ENCODE results near the gene RAP2A. TPM values are rescaled to one million over a fixed set of nuclear protein-coding genes. Genes with fewer than 3 reads are reported as not detected.

RAP2A gene
- total RNA-seq, 6 experiments from 2014 or later, result 7.4 to 16.5 (median 8.8) TPM

GRCh38 chr13:97505017-97505416 is 71.0 kb downstream of the RAP2A start:
- Histone ChIP-seq H3K4me1 (peaks cover 0 to 12% (median 0%) of the 10 kb centered on the region in 4 donors), H3K36me3 (no peaks in the 10 kb centered on the region), H3K9me3 (no peaks in the 10 kb centered on the region), H3K27ac (no peak overlapping the region), H3K4me3 (no peak overlapping the region), H3K27me3 (no peaks in the 10 kb centered on the region)
- WGBS (ENCODE audit: insufficient coverage, low coverage, low lambda C conversion rate, missing lambda C conversion rate), result 67% methylated on average over 1 of the region's 1 CpG
- no peak for ATAC-seq
- intact Hi-C loops (cut with DNase I), result no loop called here
- no peak for TF ChIP-seq CTCF (IDR thresholded peaks at IDR 0.05)
- TF ChIP-seq POLR2A (IDR thresholded peaks at IDR 0.05), result no peak
- no peak for DNase-seq

- 80% methylated on average over 1 of the region's 4 CpGs for WGBS (ENCODE audit: insufficient coverage, low coverage, low lambda C conversion rate, missing lambda C conversion rate)
- no peak for DNase-seq
- H3K9me3 ChIP-seq, result no peaks in the 10 kb centered on the region
- ATAC-seq, result peak; percentile 13 to 48 (median 36)
- no peaks in the 10 kb centered on the region for H3K36me3 ChIP-seq
- no peak overlapping the region for H3K4me3 ChIP-seq
- H3K27ac ChIP-seq, result no peak overlapping the region
- intact Hi-C loops (cut with DNase I), result no loop called here
- no peak for TF ChIP-seq POLR2A (IDR thresholded peaks at IDR 0.05)
- no peak for TF ChIP-seq CTCF (IDR thresholded peaks at IDR 0.05)
- peaks cover 0 to 12% (median 0%) of the 10 kb centered on the region in 4 donors for H3K4me1 ChIP-seq
- H3K27me3 ChIP-seq, result no peaks in the 10 kb centered on the region
Observed at GRCh38 chr13:97506511-97506910, 72.5 kb downstream of the RAP2A start.

- no peak for TF ChIP-seq POLR2A (IDR thresholded peaks at IDR 0.05)
- peak in 2 of 4 donors; percentile 15 to 18 for TF ChIP-seq CTCF (IDR thresholded peaks at IDR 0.05)
- Histone ChIP-seq H3K4me1 (no peaks in the 10 kb centered on the region), H3K27me3 (no peaks in the 10 kb centered on the region), H3K27ac (no peak overlapping the region), H3K9me3 (no peaks in the 10 kb centered on the region), H3K4me3 (no peak overlapping the region), H3K36me3 (no peaks in the 10 kb centered on the region)
- ATAC-seq, result peak in 2 of 4 donors; percentile 19 to 42
- WGBS (ENCODE audit: insufficient coverage, low coverage, low lambda C conversion rate, missing lambda C conversion rate), result 81% methylated on average over 2 of the region's 3 CpGs
- no peak for DNase-seq
- intact Hi-C loops (cut with DNase I), result no loop called here
Observed at GRCh38 chr13:97512732-97513131, 78.8 kb downstream of the RAP2A start.

- TF ChIP-seq CTCF (IDR thresholded peaks at IDR 0.05), result no peak
- TF ChIP-seq POLR2A (IDR thresholded peaks at IDR 0.05), result no peak
- 86% methylated on average over 1 of the region's 1 CpG for WGBS (ENCODE audit: insufficient coverage, low coverage, low lambda C conversion rate, missing lambda C conversion rate)
- H3K27ac ChIP-seq, result no peak overlapping the region
- no peaks in the 10 kb centered on the region for H3K36me3 ChIP-seq
- no peaks in the 10 kb centered on the region for H3K4me1 ChIP-seq
- no peak for DNase-seq
- no peaks in the 10 kb centered on the region for H3K9me3 ChIP-seq
- no peaks in the 10 kb centered on the region for H3K27me3 ChIP-seq
- ATAC-seq, result no peak
- no peak overlapping the region for H3K4me3 ChIP-seq
- intact Hi-C loops (cut with DNase I), result no loop called here
Observed at GRCh38 chr13:97515643-97516042, 81.7 kb downstream of the RAP2A start.

GRCh38 chr13:97517967-97518366 is 84.0 kb downstream of the RAP2A start:
- Histone ChIP-seq H3K9me3 (no peaks in the 10 kb centered on the region), H3K4me3 (no peak overlapping the region), H3K36me3 (no peaks in the 10 kb centered on the region), H3K27ac (no peak overlapping the region), H3K4me1 (no peaks in the 10 kb centered on the region), H3K27me3 (no peaks in the 10 kb centered on the region)
- ATAC-seq (no peak), DNase-seq (no peak)
- intact Hi-C loops (cut with DNase I), result no loop called here
- WGBS (ENCODE audit: insufficient coverage, low coverage, low lambda C conversion rate, missing lambda C conversion rate), result 44% methylated on average over 1 of the region's 1 CpG
- TF ChIP-seq POLR2A (IDR thresholded peaks at IDR 0.05) (no peak), CTCF (IDR thresholded peaks at IDR 0.05) (no peak)
